CD4-positive, alpha-beta T cell treated with Interleukin-6 at 100 ng/mL for 8 hours (primary cell): ENCODE results near the gene ABCA6.
"Not testable (repeated sequence)": the region's sequence is repeated elsewhere in the genome, so short reads cannot be mapped to it uniquely, and the experiment has no call there.

Experiments used
- DNase-seq: peaks from one replicate; pipeline ENCODE4 v3.0.0-alpha.2; 2020; ENCODE audit warnings: mixed read lengths, low spot score

Gene ABCA6

GRCh38 chr17:69073392-69073791 is 68.3 kb downstream of the ABCA6 start:
- DNase-seq = not testable (repeated sequence)

- not testable (repeated sequence) for DNase-seq
These were observed 68.9 kb downstream of the ABCA6 start for GRCh38 chr17:69072803-69073256.

- not testable (repeated sequence) for DNase-seq
These were observed 70.5 kb downstream of the ABCA6 start for GRCh38 chr17:69071233-69071586.

GRCh38 chr17:69070378-69071232 is 71.1 kb downstream of the ABCA6 start:
- peak; percentile 2 for DNase-seq

- DNase-seq = no peak
These were observed 72.4 kb downstream of the ABCA6 start for GRCh38 chr17:69069226-69069750.

GRCh38 chr17:69067274-69068047 is 74.2 kb downstream of the ABCA6 start:
- DNase-seq = no peak

GRCh38 chr17:69066482-69066881 is 75.2 kb downstream of the ABCA6 start:
- DNase-seq = no peak

GRCh38 chr17:69065113-69065512 is 76.6 kb downstream of the ABCA6 start:
- no peak for DNase-seq

GRCh38 chr17:69064476-69064875 is 77.2 kb downstream of the ABCA6 start:
- DNase-seq = no peak

GRCh38 chr17:69064001-69064400 is 77.7 kb downstream of the ABCA6 start:
- DNase-seq = no peak

- no peak for DNase-seq
These were observed 78.7 kb downstream of the ABCA6 start for GRCh38 chr17:69062860-69063581.

- no peak for DNase-seq
These were observed 79.8 kb downstream of the ABCA6 start for GRCh38 chr17:69061721-69062556.

GRCh38 chr17:69060822-69061221 is 80.9 kb downstream of the ABCA6 start, which contains the start of gene ABCA9:
Gene ABCA9 (minus strand): TSS chr17:69060927. CDS start chr17:69051126, 9,801 bp downstream.
- DNase-seq = no peak

GRCh38 chr17:69059458-69060175 is 82.1 kb downstream of the ABCA6 start:
- DNase-seq = no peak

GRCh38 chr17:69058165-69058564 is 83.5 kb downstream of the ABCA6 start:
- no peak for DNase-seq

GRCh38 chr17:69057280-69057679 is 84.4 kb downstream of the ABCA6 start:
- no peak for DNase-seq

- DNase-seq = no peak
These were observed 85.4 kb downstream of the ABCA6 start for GRCh38 chr17:69056179-69056823.

GRCh38 chr17:69055334-69055733 is 86.4 kb downstream of the ABCA6 start:
- DNase-seq = no peak

- no peak for DNase-seq
These were observed 90.5 kb downstream of the ABCA6 start for GRCh38 chr17:69050999-69051775.
